Muscle layer of duodenum (tissue), 2 donors: ENCODE data around the gene SURF2.
A peak's percentile ranks its signal among the peaks of the same experiment; 100 is the strongest.

Source experiments
- H3K27ac ChIP-seq: one replicate; pipeline ENCODE4 v1.7.0; 2013; ENCODE audit warnings: mild to moderate bottlenecking, low read length
- H3K27me3 ChIP-seq: one replicate; pipeline ENCODE4 v1.7.0; 2013; ENCODE audit warnings: low read depth, mild to moderate bottlenecking, control low read depth, low read length
- H3K36me3 ChIP-seq, 2 donors: one replicate each; pipeline ENCODE4 v1.7.0; 2013; ENCODE audit warnings: low read length in 2 of 2, control low read depth in 1 of 2, mild to moderate bottlenecking in 1 of 2; ENCODE audit not compliant: insufficient read depth in 2 of 2, control insufficient read depth in 1 of 2
- H3K4me1 ChIP-seq, 2 donors: one replicate each; pipeline ENCODE4 v1.7.0; 2013; ENCODE audit warnings: low read length in 2 of 2, mild to moderate bottlenecking in 2 of 2, control low read depth in 1 of 2, moderate library complexity in 1 of 2; ENCODE audit not compliant: insufficient read depth in 2 of 2, control insufficient read depth in 1 of 2
- H3K4me3 ChIP-seq, 2 donors: one replicate each; pipeline ENCODE4 v1.7.0; 2013; ENCODE audit warnings: low read length in 2 of 2, low read depth in 1 of 2, mild to moderate bottlenecking in 1 of 2
- H3K9me3 ChIP-seq, 2 donors: one replicate each; pipeline ENCODE4 v1.7.0; 2013; ENCODE audit warnings: low read length in 2 of 2, control low read depth in 1 of 2, mild to moderate bottlenecking in 1 of 2; ENCODE audit not compliant: control insufficient read depth in 1 of 2
- donor health status: healthy.

Gene SURF2

DNA sequence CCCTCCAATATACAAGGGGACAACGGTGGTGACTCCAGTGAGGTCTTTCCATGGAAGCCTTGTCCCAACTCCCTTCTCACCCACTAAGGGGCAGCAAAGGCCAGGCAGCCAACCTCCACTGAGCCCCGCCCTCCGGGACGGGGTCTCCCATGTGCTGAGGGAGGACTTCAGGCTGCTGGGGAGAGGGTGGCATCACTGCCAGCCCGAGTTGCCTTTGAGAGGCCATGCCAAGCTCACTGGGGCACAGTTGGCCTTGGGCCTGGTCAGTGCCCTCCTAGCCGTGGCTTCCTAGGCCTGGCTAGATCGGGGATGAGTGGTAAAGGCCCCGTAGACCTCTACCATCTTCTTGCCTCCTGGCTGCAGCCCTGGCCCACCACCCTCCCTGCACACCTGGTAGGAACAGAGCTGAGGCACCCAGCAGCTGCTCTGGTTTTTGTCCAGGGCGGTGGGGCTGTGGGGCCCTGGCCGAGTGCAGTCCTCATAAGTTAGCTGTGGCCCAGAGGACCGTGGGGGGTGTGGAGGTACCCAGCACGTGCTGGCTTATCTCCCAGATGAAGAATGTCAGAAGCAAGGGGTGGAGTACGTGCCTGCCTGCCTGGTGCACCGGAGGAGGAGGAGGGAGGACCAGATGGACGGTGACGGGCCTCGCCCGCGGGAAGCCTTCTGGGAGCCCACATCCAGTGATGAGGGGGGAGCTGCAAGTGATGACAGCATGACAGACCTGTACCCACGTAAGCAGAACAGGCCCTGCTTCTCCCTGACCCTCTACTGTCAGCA lies 3.2 kb downstream of the SURF2 start:
- no peaks in the 10 kb centered on the region for H3K9me3 ChIP-seq
- H3K4me1 ChIP-seq = peaks cover 12 to 35% of the 10 kb centered on the region in 2 donors
- H3K27ac ChIP-seq = no peak overlapping the region
- H3K27me3 ChIP-seq = no peaks in the 10 kb centered on the region
- H3K4me3 ChIP-seq = no peak overlapping the region
- peaks cover 40 to 44% of the 10 kb centered on the region in 2 donors for H3K36me3 ChIP-seq

GRCh38 chr9:133360400-133361393 lies 4.3 kb downstream of the SURF2 start:
- Histone ChIP-seq H3K36me3 (peaks cover 51 to 55% of the 10 kb centered on the region in 2 donors), H3K4me1 (peaks cover 9 to 24% of the 10 kb centered on the region in 2 donors), H3K27me3 (no peaks in the 10 kb centered on the region), H3K4me3 (no peak overlapping the region), H3K27ac (no peak overlapping the region), H3K9me3 (no peaks in the 10 kb centered on the region)

DNA sequence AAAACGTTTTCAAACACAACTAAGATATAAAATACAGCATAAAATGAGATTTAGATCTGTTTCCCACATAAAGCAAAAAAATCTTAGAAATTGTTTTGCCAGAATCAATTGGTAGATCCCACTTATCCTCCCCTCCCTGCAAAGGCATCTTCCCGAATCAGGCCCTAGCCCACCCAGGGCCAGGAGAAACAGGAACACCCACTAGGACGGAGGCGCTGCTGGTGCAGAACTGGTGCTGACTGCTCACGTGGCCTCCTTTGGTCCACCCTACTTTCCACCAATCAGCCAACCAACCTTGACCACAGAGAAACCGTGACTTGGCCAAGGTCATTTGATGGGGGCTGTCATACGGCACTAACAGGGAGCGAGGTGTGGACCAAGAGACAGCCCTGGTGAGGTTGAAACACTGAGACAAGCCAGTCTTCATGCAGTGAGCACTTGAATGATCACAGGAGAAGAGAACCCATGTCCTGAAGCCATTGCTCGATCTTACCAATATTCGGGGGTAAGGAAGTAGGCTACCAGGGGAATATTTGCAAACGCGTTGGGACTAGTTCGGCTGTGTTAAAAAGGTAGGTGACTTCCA lies 5.2 kb downstream of the SURF2 start:
- Histone ChIP-seq H3K4me3 (no peak overlapping the region), H3K27me3 (no peaks in the 10 kb centered on the region), H3K27ac (no peak overlapping the region), H3K4me1 (peaks cover 9 to 21% of the 10 kb centered on the region in 2 donors), H3K9me3 (no peaks in the 10 kb centered on the region), H3K36me3 (peaks cover 60 to 64% of the 10 kb centered on the region in 2 donors)

DNA sequence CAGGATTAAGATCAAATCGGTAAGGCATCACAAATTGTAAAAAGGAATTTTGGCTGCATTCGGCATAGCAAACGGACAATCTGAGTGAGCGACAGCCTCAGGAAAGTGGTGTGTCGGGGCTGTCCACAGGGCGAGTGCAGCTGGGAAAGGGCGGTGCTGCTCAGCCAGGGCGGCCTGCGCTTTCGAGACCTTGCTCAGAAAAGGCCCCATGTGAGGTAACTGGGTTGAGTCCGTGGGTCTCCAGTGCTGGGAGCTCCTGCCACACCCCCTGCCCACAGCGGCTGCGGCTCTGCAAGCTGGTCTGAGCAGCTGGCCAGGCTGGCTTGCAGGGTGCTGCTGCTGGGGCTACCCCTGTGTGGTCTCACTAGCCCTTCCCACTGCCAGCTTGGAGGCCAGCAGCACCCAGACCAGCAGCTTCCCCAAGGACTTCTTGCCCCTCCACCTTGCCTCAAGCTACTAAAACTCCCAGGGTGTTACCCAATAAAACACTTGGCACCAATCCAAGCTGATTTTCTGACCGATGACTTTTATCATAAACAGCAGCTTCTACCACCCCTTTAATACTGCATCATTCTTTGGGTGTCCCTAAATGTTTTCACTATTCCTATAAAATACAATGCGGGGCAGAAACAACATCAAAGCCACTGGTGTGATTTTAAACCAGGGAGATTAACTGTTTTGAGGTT lies 6.2 kb downstream of the SURF2 start:
- Histone ChIP-seq H3K27ac (no peak overlapping the region), H3K27me3 (no peaks in the 10 kb centered on the region), H3K9me3 (no peaks in the 10 kb centered on the region), H3K4me1 (peaks cover 4 to 12% of the 10 kb centered on the region in 2 donors), H3K36me3 (peaks cover 65 to 74% of the 10 kb centered on the region in 2 donors), H3K4me3 (no peak overlapping the region)

- H3K27me3 ChIP-seq = no peaks in the 10 kb centered on the region
- no peak overlapping the region for H3K4me3 ChIP-seq
- H3K4me1 ChIP-seq = peaks cover 9 to 32% of the 10 kb centered on the region in 2 donors
- H3K36me3 ChIP-seq = peaks cover 58 to 65% of the 10 kb centered on the region in 2 donors
- no peak overlapping the region for H3K27ac ChIP-seq
- no peaks in the 10 kb centered on the region for H3K9me3 ChIP-seq
These were observed 10.1 kb downstream of the SURF2 start for GRCh38 chr9:133366435-133366834.

DNA sequence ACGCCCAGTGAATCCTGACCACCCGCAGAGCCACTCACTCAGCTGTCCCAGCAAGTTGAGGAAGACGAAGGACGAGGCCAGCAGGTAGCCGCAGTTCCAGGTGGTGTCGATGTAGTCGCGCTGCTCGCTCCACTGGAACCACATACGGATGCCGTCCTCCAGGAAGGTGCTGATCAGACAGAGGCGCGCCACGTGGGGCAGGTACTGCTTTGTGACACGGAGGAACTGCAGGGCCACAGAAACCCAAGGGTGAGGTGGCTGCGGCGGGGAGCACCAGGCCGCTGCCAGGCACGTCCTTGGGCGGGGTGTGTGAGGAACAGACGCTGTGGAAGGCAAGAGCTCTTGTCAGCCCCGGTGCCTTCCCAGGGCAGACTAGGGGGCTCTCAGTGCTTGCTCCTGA lies 10.9 kb downstream of the SURF2 start:
- H3K27me3 ChIP-seq = no peaks in the 10 kb centered on the region
- no peak overlapping the region for H3K4me3 ChIP-seq
- peaks cover 12 to 40% of the 10 kb centered on the region in 2 donors for H3K4me1 ChIP-seq
- H3K27ac ChIP-seq = no peak overlapping the region
- peaks cover 50 to 58% of the 10 kb centered on the region in 2 donors for H3K36me3 ChIP-seq
- H3K9me3 ChIP-seq = no peaks in the 10 kb centered on the region

DNA sequence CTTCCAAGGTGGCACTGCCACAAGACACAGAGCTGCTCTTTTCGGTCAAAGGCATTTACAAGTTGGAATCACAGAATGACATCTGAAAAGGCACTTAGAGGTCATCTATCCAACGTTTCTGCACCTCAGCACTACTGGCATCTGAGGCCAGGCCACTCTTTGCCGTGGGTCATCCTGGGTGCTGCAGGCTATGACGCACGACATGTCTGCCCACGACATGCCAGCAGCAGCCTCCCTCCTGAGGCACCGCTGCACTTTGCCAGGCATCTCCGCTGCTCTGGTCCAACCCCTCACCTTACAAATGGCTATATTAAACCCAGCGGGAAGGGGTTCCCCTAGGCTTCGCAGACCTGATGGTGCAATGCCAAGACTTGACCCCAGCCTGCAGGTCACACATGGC lies 11.4 kb downstream of the SURF2 start:
- peaks cover 15 to 46% of the 10 kb centered on the region in 2 donors for H3K4me1 ChIP-seq
- no peaks in the 10 kb centered on the region for H3K9me3 ChIP-seq
- peaks cover 47 to 52% of the 10 kb centered on the region in 2 donors for H3K36me3 ChIP-seq
- H3K27me3 ChIP-seq = no peaks in the 10 kb centered on the region
- no peak overlapping the region for H3K27ac ChIP-seq
- no peak overlapping the region for H3K4me3 ChIP-seq

- Histone ChIP-seq H3K4me3 (peak overlapping the region in 1 of 2 donors; percentile 7), H3K4me1 (peaks cover 16 to 51% of the 10 kb centered on the region in 2 donors), H3K36me3 (peaks cover 44 to 46% of the 10 kb centered on the region in 2 donors), H3K27me3 (no peaks in the 10 kb centered on the region), H3K27ac (no peak overlapping the region), H3K9me3 (no peaks in the 10 kb centered on the region)
These were observed 12.0 kb downstream of the SURF2 start for GRCh38 chr9:133368249-133368881.

- Histone ChIP-seq H3K9me3 (no peaks in the 10 kb centered on the region), H3K27ac (peak overlapping the region; percentile 33), H3K27me3 (no peaks in the 10 kb centered on the region), H3K4me3 (no peak overlapping the region), H3K36me3 (peaks cover 36 to 41% of the 10 kb centered on the region in 2 donors), H3K4me1 (peaks cover 16 to 53% of the 10 kb centered on the region in 2 donors)
These were observed 13.1 kb downstream of the SURF2 start for GRCh38 chr9:133369422-133369821.

- H3K9me3 ChIP-seq = no peaks in the 10 kb centered on the region
- H3K27me3 ChIP-seq = no peaks in the 10 kb centered on the region
- no peak overlapping the region for H3K4me3 ChIP-seq
- H3K36me3 ChIP-seq = peaks cover 31 to 36% of the 10 kb centered on the region in 2 donors
- H3K4me1 ChIP-seq = peaks cover 16 to 53% of the 10 kb centered on the region in 2 donors
- H3K27ac ChIP-seq = no peak overlapping the region
These were observed 13.6 kb downstream of the SURF2 start for GRCh38 chr9:133369933-133370332.
